GM12878 (cell line): ENCODE measurements around the gene KISS1R. TPM values are rescaled to one million over a fixed set of nuclear protein-coding genes. Genes with fewer than 3 reads are reported as not detected.

Experiments
- BACH1 ChIP-seq: fragments of 450-650 bp; IDR thresholded peaks from 2 replicates; pipeline ENCODE4 v1.6.1; 2017; ENCODE audit warnings: mild to moderate bottlenecking, borderline replicate concordance
- BCL11A ChIP-seq: IDR thresholded peaks from 2 replicates; pipeline ENCODE4 v1.6.1; 2011; ENCODE audit warnings: low read depth, low read length
- CREM ChIP-seq: IDR thresholded peaks from 2 replicates; pipeline ENCODE4 v1.6.1; 2014; ENCODE audit warnings: antibody characterized with exemption, low read depth
- EED ChIP-seq: sonication (generic); IDR thresholded peaks from 2 replicates; pipeline ENCODE4 v1.6.1; 2016; ENCODE audit warnings: antibody characterized with exemption, low read depth
- FOXM1 ChIP-seq: IDR thresholded peaks from 2 replicates; pipeline ENCODE4 v1.6.1; 2012; ENCODE audit warnings: low read depth, mild to moderate bottlenecking, inconsistent platforms, low read length, moderate library complexity
- GATAD2B ChIP-seq: fragments of 450-650 bp; conservative IDR thresholded peaks from 2 replicates; pipeline ENCODE4 v1.6.1; 2017; ENCODE audit warnings: low read depth, mild to moderate bottlenecking, moderate library complexity
- MLLT1 ChIP-seq: fragments of 450-650 bp; IDR thresholded peaks from 2 replicates; pipeline ENCODE4 v1.6.1; 2016; ENCODE audit warnings: mild to moderate bottlenecking
- MTA3 ChIP-seq: IDR thresholded peaks from 2 replicates; pipeline ENCODE4 v1.6.1; 2012; ENCODE audit warnings: low read length, inconsistent platforms, borderline replicate concordance
- MXI1 ChIP-seq: fragments of 150-350 bp; IDR thresholded peaks from 2 replicates; pipeline ENCODE4 v1.6.1; 2011; ENCODE audit warnings: low read depth, mild to moderate bottlenecking, inconsistent platforms, low read length, improper control_type of control experiment
- NFXL1 ChIP-seq: fragments of 450-650 bp; IDR thresholded peaks from 2 replicates; pipeline ENCODE4 v1.6.1; 2017; ENCODE audit warnings: antibody characterized with exemption, mild to moderate bottlenecking, borderline replicate concordance
- RCOR1 ChIP-seq: conservative IDR thresholded peaks from 2 replicates; pipeline ENCODE4 v1.6.1; 2012; ENCODE audit warnings: low read depth, low read length, improper control_type of control experiment
- RUNX3 ChIP-seq: IDR thresholded peaks from 2 replicates; pipeline ENCODE4 v1.6.1; 2012; ENCODE audit warnings: low read length, inconsistent platforms
- SIN3A ChIP-seq: IDR thresholded peaks from 2 replicates; pipeline ENCODE4 v1.6.1; 2012; ENCODE audit warnings: low read depth, low read length, improper control_type of control experiment
- SMAD5 ChIP-seq: IDR thresholded peaks from 2 replicates; pipeline ENCODE4 v1.6.1; 2016; ENCODE audit warnings: antibody characterized with exemption, low read depth
- STAT1 ChIP-seq: fragments of 450-650 bp; conservative IDR thresholded peaks from 2 replicates; pipeline ENCODE4 v1.6.1; 2014; ENCODE audit warnings: antibody characterized with exemption, mild to moderate bottlenecking
- TCF12 ChIP-seq: IDR thresholded peaks from 2 replicates; pipeline ENCODE4 v1.6.1; 2011; ENCODE audit warnings: low read depth, mild to moderate bottlenecking, low read length
- ZNF622 ChIP-seq: fragments of 450-650 bp; IDR thresholded peaks from 2 replicates; pipeline ENCODE4 v1.6.1; 2017; ENCODE audit warnings: mild to moderate bottlenecking, inconsistent platforms
- ZNF687 ChIP-seq: fragments of 450-650 bp; IDR thresholded peaks from 2 replicates; pipeline ENCODE4 v1.6.1; 2017; ENCODE audit warnings: mild to moderate bottlenecking, moderate library complexity
- polyA plus RNA-seq, 11 experiments: library from polyadenylated mRNA; depleted of rRNA in 4 of 11; unstranded in 6 of 11; stranded (reverse) in 5 of 11; fragments of >200 nt; fragmentation: Nextera tagmentation in 4 of 11; fragmentation: Illumina TruSeq in 1 of 11; extraction: Ambion mirVana in 4 of 11; extraction: Trizol in 1 of 11; gene quantifications; 1 replicate in 1 of 11; 2 replicates in 10 of 11; pipeline versions ENCODE4 v1.2.1 to v1.2.3, GENCODE V29; 2011 to 2016; ENCODE audit warnings: inconsistent platforms in 2 of 11, missing spikeins in 2 of 11, low read depth in 1 of 11
- total RNA-seq, 4 experiments: library from RNA; depleted of rRNA in 3 of 4; stranded (reverse); fragments of >200 nt in 3 of 4; fragmentation: Illumina TruSeq in 1 of 4; extraction: Trizol in 1 of 4; gene quantifications; 2 replicates each; pipeline versions ENCODE4 v1.2.1 to v1.2.3, GENCODE V29; 2013 to 2021
- TF ChIP-seq, protein P1 (sequence below): fragments of 450-650 bp; conservative IDR thresholded peaks from 2 replicates; pipeline ENCODE4 v1.6.1; 2017; ENCODE audit warnings: mild to moderate bottlenecking, moderate library complexity
- TF ChIP-seq, protein P2 (sequence below): fragments of 450-650 bp; IDR thresholded peaks from 2 replicates; pipeline ENCODE4 v1.6.1; 2017; ENCODE audit warnings: low read depth, mild to moderate bottlenecking, moderate library complexity
- TF ChIP-seq, protein P3 (sequence below): IDR thresholded peaks from 2 replicates; pipeline ENCODE4 v1.6.1; 2012; ENCODE audit warnings: low read length, inconsistent platforms

The KISS1R gene
- total and polyA plus RNA-seq, 10 of the 15 experiments (the other 5 are each of a cell fraction or from before 2014, with no cell fraction given), result 0.13 to 2.7 (median 1.4) TPM; not detected in 3

GRCh38 chr19:952680-953444 is 35.7 kb downstream of the KISS1R start (continued):
- TF ChIP-seq ZNF687 (0 out of 2 replicates have a peak, but pooled peaks have one; percentile 46), MXI1 (no peak), BCL11A (no peak), MTA3 (no peak), MLLT1 (no peak), CREM (no peak), SIN3A (no peak), STAT1 (no peak), NFXL1 (no peak), SMAD5 (no peak), FOXM1 (no peak), EED (no peak; the same call in 1 of the 2 replicates), RCOR1 (no peak), ZNF622 (no peak), TCF12 (peak; percentile 7; the same call in 1 of the 2 replicates), GATAD2B (peak; percentile 81), BACH1 (no peak), RUNX3 (peak; percentile 30; the same call in 1 of the 2 replicates)
- TF ChIP-seq, protein P1, sequence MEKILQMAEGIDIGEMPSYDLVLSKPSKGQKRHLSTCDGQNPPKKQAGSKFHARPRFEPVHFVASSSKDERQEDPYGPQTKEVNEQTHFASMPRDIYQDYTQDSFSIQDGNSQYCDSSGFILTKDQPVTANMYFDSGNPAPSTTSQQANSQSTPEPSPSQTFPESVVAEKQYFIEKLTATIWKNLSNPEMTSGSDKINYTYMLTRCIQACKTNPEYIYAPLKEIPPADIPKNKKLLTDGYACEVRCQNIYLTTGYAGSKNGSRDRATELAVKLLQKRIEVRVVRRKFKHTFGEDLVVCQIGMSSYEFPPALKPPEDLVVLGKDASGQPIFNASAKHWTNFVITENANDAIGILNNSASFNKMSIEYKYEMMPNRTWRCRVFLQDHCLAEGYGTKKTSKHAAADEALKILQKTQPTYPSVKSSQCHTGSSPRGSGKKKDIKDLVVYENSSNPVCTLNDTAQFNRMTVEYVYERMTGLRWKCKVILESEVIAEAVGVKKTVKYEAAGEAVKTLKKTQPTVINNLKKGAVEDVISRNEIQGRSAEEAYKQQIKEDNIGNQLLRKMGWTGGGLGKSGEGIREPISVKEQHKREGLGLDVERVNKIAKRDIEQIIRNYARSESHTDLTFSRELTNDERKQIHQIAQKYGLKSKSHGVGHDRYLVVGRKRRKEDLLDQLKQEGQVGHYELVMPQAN, result 0 out of 2 replicates have a peak, but pooled peaks have one; percentile 32
- TF ChIP-seq, protein P2, sequence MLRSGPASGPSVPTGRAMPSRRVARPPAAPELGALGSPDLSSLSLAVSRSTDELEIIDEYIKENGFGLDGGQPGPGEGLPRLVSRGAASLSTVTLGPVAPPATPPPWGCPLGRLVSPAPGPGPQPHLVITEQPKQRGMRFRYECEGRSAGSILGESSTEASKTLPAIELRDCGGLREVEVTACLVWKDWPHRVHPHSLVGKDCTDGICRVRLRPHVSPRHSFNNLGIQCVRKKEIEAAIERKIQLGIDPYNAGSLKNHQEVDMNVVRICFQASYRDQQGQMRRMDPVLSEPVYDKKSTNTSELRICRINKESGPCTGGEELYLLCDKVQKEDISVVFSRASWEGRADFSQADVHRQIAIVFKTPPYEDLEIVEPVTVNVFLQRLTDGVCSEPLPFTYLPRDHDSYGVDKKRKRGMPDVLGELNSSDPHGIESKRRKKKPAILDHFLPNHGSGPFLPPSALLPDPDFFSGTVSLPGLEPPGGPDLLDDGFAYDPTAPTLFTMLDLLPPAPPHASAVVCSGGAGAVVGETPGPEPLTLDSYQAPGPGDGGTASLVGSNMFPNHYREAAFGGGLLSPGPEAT, result no peak
- TF ChIP-seq, protein P3, sequence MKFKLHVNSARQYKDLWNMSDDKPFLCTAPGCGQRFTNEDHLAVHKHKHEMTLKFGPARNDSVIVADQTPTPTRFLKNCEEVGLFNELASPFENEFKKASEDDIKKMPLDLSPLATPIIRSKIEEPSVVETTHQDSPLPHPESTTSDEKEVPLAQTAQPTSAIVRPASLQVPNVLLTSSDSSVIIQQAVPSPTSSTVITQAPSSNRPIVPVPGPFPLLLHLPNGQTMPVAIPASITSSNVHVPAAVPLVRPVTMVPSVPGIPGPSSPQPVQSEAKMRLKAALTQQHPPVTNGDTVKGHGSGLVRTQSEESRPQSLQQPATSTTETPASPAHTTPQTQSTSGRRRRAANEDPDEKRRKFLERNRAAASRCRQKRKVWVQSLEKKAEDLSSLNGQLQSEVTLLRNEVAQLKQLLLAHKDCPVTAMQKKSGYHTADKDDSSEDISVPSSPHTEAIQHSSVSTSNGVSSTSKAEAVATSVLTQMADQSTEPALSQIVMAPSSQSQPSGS, result no peak
